ENCODE data around the gene LPAR6.
A peak's percentile ranks its signal among the peaks of the same experiment; 100 is the strongest.

The LPAR6 gene

DNA sequence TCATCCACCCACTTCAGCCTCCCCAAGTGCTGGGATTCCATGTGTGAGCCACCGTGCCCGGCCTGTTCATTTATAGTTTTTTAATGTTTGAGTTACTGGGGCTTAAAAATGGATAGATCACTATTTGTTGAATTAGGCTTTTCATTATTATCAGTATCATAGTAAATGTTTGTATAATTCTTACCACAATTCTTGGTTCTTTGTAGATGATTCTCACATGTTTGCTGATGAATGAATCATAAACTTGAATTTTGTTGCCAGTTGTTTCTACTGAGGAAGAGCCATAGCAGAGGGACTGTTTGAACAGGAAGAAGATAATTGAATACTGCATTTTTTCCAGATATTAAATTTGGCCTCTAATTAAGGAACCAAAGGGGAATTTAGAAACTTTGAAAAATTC, 2.6 kb upstream of the LPAR6 start:
- no peak for DNase-seq (ENCODE audit: low read depth)

DNA sequence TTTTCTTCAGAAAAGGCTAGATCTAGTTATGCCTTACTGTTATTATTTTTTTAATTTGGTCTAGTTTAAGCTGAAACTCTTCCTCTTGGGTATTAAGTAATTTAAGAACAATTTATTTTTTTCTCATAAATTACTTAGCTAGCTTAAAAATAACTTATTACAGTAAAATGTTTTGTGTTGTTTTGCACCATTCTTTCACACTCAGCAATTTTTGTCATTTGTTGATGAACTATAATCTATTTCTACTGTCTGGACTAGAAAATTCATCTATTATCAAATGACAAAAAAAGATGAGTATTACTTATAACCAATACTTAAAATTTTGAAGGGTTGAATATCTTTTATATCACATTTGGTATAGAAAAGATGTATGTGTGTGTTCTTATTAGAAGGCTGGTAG, 1.6 kb upstream of the LPAR6 start:
- no peak for DNase-seq (ENCODE audit: low read depth)

- no peak for DNase-seq (ENCODE audit: low read depth)
Observed at GRCh38 chr13:48411841-48412531, 927 bp downstream of the LPAR6 start.

GRCh38 chr13:48411147-48411794, 1.6 kb downstream of the LPAR6 start:
- no peak for DNase-seq (ENCODE audit: low read depth)

DNA sequence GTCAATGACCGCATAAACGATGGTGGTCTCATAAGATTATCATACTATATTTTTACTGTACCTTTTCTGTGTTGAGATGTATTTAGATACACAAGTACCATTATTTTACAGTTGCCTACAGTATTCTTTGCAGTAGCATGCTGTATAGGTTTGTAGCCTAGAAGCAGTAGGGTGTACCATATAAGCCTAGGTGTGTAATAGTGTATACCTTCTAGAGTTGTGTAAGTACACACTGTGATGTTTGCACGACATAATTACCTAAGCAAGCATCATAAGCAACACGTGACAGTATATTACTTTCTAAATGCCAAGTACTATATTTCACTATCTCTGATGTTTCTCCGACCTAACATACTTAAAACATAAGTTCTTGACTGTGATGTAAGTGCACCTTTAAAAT, 2.7 kb downstream of the LPAR6 start:
- DNase-seq (ENCODE audit: low read depth) = no peak

- DNase-seq (ENCODE audit: low read depth) = no peak
Observed at GRCh38 chr13:48405875-48406274, 7.0 kb downstream of the LPAR6 start.

DNA sequence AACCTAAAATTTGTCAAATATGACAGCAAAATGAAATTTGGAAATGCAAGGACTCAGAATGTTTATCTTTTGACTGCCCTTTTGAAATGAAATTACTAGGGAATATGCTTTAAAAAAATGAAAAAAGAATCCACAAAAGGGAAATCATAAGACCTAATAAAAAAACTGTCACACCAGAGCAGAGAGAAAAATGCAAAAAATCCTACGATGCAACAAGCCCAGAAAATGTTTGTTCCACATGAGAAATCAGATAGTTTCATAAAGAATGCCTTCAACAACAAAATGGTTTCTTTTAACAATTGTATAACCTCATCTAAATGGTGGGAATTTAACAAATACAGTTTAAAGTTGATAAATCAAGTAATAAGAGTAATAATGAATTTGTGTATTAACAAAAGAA, 8.0 kb downstream of the LPAR6 start:
- DNase-seq (ENCODE audit: low read depth) = peak; percentile 30

- DNase-seq (ENCODE audit: low read depth) = no peak
Observed at GRCh38 chr13:48403913-48404312, 9.0 kb downstream of the LPAR6 start.

GRCh38 chr13:48403151-48403631, 9.7 kb downstream of the LPAR6 start:
- DNase-seq (ENCODE audit: low read depth) = peak; percentile 42

GRCh38 chr13:48402325-48402932, 10.5 kb downstream of the LPAR6 start:
- no peak for DNase-seq (ENCODE audit: low read depth)

DNA sequence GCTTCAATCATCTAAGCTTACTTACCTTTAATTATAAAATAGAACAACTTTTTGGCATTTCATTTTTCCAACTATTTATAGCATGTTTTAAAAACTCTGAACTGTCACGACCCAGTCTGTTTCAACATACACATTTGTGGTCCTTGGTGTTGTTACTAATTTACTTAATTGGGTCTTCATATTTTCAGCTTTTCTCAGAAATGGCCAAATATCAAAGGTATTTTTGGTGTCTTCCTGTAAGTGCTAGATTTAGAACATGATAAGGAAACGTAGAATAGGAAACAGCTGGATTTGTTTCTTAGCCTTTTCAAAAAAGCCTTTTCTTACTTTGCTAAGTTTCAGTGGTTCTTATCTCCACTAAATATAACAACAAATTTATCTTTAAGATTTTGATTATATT, 11.4 kb downstream of the LPAR6 start:
- DNase-seq (ENCODE audit: low read depth) = no peak

- peak; percentile 88 for DNase-seq (ENCODE audit: low read depth)
Observed at GRCh38 chr13:48400850-48401291, 12.0 kb downstream of the LPAR6 start.

DNA sequence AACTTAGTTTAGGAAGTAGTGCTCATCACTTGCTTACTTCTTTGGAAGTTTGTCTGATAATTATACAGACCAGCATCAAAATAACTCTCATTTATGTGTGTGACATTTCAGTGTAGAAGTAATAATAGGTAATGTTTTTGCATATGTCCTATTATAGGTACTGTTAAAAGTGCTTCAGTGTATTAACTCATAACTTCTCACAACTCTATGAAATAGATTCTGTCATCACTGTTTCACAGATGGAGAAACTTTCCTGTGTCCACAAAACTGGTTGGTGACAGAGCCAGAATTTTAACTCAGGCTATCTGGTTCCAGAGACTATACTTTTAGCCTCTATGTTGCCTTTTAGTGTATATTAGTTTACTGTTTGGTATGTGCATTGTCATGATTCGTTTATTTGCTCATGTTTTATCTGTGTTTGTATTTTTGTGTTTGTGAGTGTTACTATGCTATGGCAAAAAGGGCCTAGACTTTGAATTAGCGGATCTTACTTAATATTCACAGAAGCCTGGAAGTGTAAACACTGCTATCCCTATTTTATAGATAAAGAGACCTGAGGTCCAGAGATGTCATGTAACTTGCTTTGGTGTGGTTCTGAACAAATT, 12.7 kb downstream of the LPAR6 start:
- DNase-seq (ENCODE audit: low read depth) = peak; percentile 41

GRCh38 chr13:48398450-48399095, 14.3 kb downstream of the LPAR6 start:
- no peak for DNase-seq (ENCODE audit: low read depth)

DNA sequence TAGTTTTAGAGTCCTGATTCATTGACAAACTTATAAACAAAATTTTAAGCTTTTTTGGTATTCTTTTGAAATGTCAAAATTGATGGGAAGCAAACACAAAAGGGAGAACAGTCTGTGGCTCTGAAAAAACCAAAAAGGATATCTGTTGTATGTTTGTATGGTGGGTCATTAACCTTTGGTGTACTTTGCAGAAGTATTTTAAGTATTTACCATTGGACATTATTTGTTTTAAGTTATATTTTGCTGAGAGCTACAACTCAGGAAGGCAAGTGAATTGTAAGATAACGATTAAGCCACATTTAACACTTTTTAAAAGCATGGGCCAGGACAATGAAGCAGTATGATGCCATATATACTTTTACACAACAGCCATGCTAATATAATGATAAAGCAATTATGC, 15.2 kb downstream of the LPAR6 start:
- no peak for DNase-seq (ENCODE audit: low read depth)

GRCh38 chr13:48393698-48394085, 19.2 kb downstream of the LPAR6 start:
- peak; percentile 79 for DNase-seq (ENCODE audit: low read depth)

GRCh38 chr13:48393030-48393697, 19.7 kb downstream of the LPAR6 start:
- DNase-seq (ENCODE audit: low read depth) = peak; percentile 78

DNA sequence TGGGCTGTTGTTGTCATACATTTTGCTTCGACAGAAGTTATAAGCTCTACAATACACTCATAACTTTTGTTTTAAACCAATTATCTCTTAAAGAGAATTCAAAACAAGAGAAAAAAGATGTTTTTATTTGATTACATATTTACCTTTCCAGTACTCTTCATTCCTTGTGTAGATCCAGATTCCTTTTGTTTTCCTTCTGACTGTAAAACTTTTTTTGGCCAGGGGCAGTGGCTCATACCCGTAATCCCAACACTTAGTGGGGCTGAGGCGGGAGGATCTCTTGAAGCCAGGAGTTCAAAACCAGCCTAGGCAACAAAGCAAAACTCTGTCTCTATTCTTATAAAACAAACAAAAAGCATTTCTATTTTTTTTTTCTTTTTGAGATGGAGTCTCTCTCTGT, 21.7 kb downstream of the LPAR6 start:
- DNase-seq (ENCODE audit: low read depth) = no peak

DNA sequence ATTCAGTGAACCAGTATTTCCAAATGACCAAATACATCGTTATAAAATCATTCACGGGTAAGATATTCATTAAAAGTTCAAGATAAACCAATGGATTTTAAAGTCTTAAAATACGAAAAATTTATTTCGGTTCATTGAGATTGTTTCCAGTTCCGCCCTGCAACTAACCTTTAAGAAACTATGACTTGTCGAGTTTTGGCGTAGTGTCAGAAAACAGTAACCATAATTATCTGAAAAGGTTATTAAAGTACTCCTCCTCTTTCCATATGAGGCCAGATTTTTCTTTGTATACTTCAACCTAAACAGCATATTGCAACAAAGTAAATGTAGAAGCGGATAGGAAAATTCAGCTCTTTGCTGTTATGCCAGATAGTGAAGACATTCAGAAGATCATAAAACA, 26.1 kb downstream of the LPAR6 start:
- no peak for DNase-seq (ENCODE audit: low read depth)

DNA sequence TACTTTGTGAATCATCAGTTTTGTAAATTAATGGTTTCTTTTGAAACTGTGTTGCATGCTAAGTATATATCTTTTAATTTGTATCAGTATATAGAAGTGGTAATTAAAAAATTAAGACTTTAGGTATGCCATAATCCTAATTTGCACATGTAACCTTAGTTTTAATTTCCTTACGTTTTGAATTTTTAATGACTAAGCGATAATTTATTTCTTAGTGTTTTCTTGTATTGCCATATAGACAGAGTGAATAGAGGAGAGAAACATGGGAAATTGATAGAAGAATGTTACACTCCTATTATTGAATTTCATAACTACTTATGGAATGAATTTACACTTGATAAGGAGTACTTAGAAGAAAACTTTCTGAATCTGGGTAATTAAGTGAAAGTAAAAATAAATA, 29.5 kb downstream of the LPAR6 start:
- no peak for DNase-seq (ENCODE audit: low read depth)

GRCh38 chr13:48380581-48380980, 32.3 kb downstream of the LPAR6 start:
- DNase-seq (ENCODE audit: low read depth) = no peak

GRCh38 chr13:48377857-48378256, 35.1 kb downstream of the LPAR6 start:
- DNase-seq (ENCODE audit: low read depth) = no peak
